ENCODE results near the gene CRHR1. TPM values are rescaled to one million over a fixed set of nuclear protein-coding genes. Genes with fewer than 3 reads are reported as not detected.

CRHR1 gene
- total and polyA plus RNA-seq, 7 donors, result 0.09 to 0.30 TPM; not detected in 5

GRCh38 chr17:45815752-45816151, 31.6 kb downstream of the CRHR1 start:
- intact Hi-C loops (cut with DNase I), result no loop called here
- TF ChIP-seq CTCF (IDR thresholded peaks at IDR 0.05), result no peak

GRCh38 chr17:45818041-45818440, 33.9 kb downstream of the CRHR1 start:
- intact Hi-C loops (cut with DNase I), result no loop called here
- ATAC-seq, result no peak
- H3K4me3 ChIP-seq, result no peak overlapping the region
- H3K9me3 ChIP-seq, result no peaks in the 10 kb centered on the region
- H3K36me3 ChIP-seq (ENCODE audit: insufficient read depth in 1 of 2, low read depth in 1 of 2), result no peaks in the 10 kb centered on the region
- H3K27ac ChIP-seq, result no peak overlapping the region
- no peak for DNase-seq
- no peaks in the 10 kb centered on the region for H3K27me3 ChIP-seq (ENCODE audit: insufficient read depth in 3 of 3, low read length in 2 of 3)
- H3K4me1 ChIP-seq, result peaks cover 4% of the 10 kb centered on the region
- no peak for TF ChIP-seq CTCF (IDR thresholded peaks at IDR 0.05)
- 73 to 78% (median 76%) methylated on average over 6 of the region's 6 CpGs for WGBS, 3 donors

More at GRCh38 chr17:45815752-45816151, 31.6 kb downstream of the CRHR1 start:
- 90 to 94% (median 92%) methylated on average over 6 of the region's 6 CpGs for WGBS, 3 donors
- Histone ChIP-seq H3K36me3 (ENCODE audit: insufficient read depth in 1 of 2, low read depth in 1 of 2) (no peaks in the 10 kb centered on the region), H3K27ac (no peak overlapping the region), H3K4me1 (peaks cover 4% of the 10 kb centered on the region), H3K9me3 (no peaks in the 10 kb centered on the region), H3K4me3 (no peak overlapping the region), H3K27me3 (ENCODE audit: insufficient read depth in 3 of 3, low read length in 2 of 3) (no peaks in the 10 kb centered on the region)
- DNase-seq, result no peak
- no peak for ATAC-seq

DNA sequence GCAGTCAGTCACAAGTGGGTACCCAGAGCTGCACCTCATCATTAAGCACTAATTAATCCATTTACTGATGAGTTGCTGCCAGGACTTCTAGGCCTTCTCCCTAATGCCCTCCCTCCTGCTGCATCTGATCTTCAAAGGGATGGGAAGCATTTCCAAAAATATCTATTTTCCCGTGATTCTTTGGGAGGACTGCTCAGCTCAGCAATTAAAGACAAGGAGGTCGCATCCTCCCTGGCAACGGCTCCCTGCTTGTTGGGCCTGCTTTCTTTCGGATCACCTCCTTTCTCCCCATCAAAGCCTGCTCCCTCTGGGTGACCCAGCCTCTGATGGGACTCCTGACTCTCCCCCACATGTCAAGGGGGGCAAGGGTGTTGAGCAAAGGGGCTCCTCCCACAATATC, 34.6 kb downstream of the CRHR1 start:
- no peak for TF ChIP-seq CTCF (IDR thresholded peaks at IDR 0.05)
- intact Hi-C loops (cut with DNase I), result no loop called here
- Histone ChIP-seq H3K27me3 (ENCODE audit: insufficient read depth in 3 of 3, low read length in 2 of 3) (peaks cover 0 to 2% (median 0%) of the 10 kb centered on the region in 3 donors), H3K4me1 (peaks cover 4% of the 10 kb centered on the region), H3K9me3 (no peaks in the 10 kb centered on the region), H3K4me3 (no peak overlapping the region), H3K36me3 (ENCODE audit: insufficient read depth in 1 of 2, low read depth in 1 of 2) (no peaks in the 10 kb centered on the region), H3K27ac (no peak overlapping the region)
- no peak for ATAC-seq
- 67 to 77% (median 76%) methylated on average over 4 of the region's 4 CpGs for WGBS, 3 donors
- DNase-seq, result no peak

DNA sequence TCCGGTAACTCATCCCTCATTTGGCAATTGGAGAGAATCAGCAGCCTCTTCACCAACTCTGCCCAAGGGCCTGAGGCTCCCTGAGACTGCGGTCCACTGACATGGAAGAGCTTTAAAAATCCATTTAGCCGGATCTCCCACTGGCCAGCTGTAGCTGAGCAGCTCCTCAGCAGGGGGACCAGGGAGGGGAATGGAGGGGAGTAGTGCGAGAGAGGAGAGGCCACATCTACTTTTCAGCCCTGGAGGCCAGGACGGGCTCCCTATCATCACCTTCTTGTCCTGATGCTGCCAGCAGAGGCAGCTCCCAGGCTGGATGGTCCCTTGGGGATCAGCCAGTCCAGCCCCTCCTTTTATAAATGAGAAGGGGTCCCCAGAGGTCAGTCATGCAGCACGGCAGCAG, 35.5 kb downstream of the CRHR1 start:
- Histone ChIP-seq H3K4me3 (no peak overlapping the region), H3K27me3 (ENCODE audit: insufficient read depth in 3 of 3, low read length in 2 of 3) (peaks cover 0 to 3% (median 0%) of the 10 kb centered on the region in 3 donors), H3K9me3 (no peaks in the 10 kb centered on the region), H3K27ac (no peak overlapping the region), H3K4me1 (peaks cover 3% of the 10 kb centered on the region), H3K36me3 (ENCODE audit: insufficient read depth in 1 of 2, low read depth in 1 of 2) (no peaks in the 10 kb centered on the region)
- no peak for ATAC-seq
- intact Hi-C loops (cut with DNase I), result no loop called here
- WGBS, 3 donors, result 79 to 88% (median 87%) methylated on average over 6 of the region's 6 CpGs
- DNase-seq, result no peak
- no peak for TF ChIP-seq CTCF (IDR thresholded peaks at IDR 0.05)

Data from psoas muscle (tissue), 8 donors.